Brain microvascular endothelial cell (primary cell): Measurements from ENCODE around the gene KCNH1.
"Not testable (repeated sequence)": the region's sequence is repeated elsewhere in the genome, so short reads cannot be mapped to it uniquely, and the experiment has no call there.

ENCODE experiments used
- DNase-seq: peaks from one replicate; pipeline ENCODE4 v3.0.0-alpha.2; 2020
- H3K27ac ChIP-seq: fragments of 250-450 bp; sonication (Bioruptor Pico); 2 replicates; pipeline ENCODE4 v1.5.1; 2020; ENCODE audit warnings: mild to moderate bottlenecking, moderate library complexity
- H3K27me3 ChIP-seq: fragments of 250-450 bp; sonication (Bioruptor Pico); replicated peaks from 2 replicates; pipeline ENCODE4 v1.5.1; 2020; ENCODE audit warnings: mild to moderate bottlenecking
- H3K36me3 ChIP-seq: fragments of 250-450 bp; sonication (Bioruptor Pico); replicated peaks from 2 replicates; pipeline ENCODE4 v1.5.1; 2020; ENCODE audit warnings: mild to moderate bottlenecking
- H3K4me3 ChIP-seq: 2 replicates; pipeline ENCODE4 v1.5.1; 2011; ENCODE audit warnings: low read depth, mild to moderate bottlenecking, control low read depth, low read length, moderate library complexity
- in situ Hi-C: cut with HindIII; loops from 2 replicates; pipeline ENCODE4 v1.10.0; 2017; ENCODE audit warnings: low sequenced_read_pairs, low pct_ligation_motif_present
- TF ChIP-seq, protein P1 (sequence below): IDR thresholded peaks from 2 replicates; pipeline ENCODE4 v1.5.1; 2011; ENCODE audit warnings: low read depth, mild to moderate bottlenecking, moderate library complexity, low read length, control low read depth, inconsistent platforms; ENCODE audit errors: missing control alignments

KCNH1 gene

DNA sequence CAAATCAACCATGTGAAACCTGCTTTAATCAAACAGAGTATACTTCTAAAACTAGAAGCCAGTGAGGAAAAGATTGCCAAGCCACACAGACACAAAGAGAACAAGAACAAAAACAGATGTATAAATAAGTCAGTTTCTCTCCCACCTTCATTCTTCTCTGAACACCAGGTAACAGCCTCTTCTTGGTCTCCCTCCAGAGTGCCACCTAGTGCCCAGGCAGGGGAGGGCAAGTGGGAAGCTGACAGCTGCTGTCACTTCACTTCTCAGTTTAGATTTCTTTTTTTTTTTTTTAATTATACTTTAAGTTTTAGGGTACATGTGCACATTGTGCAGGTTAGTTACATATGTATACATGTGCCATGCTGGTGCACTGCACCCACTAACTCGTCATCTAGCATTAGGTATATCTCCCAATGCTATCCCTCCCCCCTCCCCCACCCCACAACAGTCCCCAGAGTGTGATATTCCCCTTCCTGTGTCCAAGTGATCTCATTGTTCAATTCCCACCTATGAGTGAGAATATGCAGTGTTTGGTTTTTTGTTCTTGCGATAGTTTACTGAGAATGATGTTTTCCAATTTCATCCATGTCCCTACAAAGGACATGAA is 183.9 kb downstream of the KCNH1 start:
- H3K4me3 ChIP-seq, DNase-seq, in situ Hi-C loops, H3K27me3 ChIP-seq, H3K27ac ChIP-seq, H3K36me3 ChIP-seq: not testable (repeated sequence)
- TF ChIP-seq, protein P1, sequence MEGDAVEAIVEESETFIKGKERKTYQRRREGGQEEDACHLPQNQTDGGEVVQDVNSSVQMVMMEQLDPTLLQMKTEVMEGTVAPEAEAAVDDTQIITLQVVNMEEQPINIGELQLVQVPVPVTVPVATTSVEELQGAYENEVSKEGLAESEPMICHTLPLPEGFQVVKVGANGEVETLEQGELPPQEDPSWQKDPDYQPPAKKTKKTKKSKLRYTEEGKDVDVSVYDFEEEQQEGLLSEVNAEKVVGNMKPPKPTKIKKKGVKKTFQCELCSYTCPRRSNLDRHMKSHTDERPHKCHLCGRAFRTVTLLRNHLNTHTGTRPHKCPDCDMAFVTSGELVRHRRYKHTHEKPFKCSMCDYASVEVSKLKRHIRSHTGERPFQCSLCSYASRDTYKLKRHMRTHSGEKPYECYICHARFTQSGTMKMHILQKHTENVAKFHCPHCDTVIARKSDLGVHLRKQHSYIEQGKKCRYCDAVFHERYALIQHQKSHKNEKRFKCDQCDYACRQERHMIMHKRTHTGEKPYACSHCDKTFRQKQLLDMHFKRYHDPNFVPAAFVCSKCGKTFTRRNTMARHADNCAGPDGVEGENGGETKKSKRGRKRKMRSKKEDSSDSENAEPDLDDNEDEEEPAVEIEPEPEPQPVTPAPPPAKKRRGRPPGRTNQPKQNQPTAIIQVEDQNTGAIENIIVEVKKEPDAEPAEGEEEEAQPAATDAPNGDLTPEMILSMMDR, result peak; percentile 78

DNA sequence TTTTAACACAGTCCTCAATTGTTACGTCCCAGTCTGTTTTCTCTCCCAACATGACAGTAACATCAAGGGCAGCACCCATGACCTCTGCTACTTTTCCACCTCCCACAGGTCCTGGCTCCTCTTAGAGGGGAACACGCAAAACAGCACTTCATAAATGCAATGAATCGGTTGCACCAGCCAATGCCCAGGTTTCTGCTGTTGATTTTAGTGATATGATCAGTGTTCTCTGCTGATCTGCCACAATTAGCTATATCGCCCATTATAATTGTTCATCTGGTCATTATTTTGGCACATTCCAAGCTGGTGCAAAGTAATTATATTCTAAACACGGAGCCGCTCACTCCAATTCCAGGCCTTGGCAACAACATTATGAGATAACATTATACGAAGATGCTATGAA is 184.5 kb downstream of the KCNH1 start:
- H3K4me3 ChIP-seq, result no peak overlapping the region
- in situ Hi-C loops, result no loop called here
- TF ChIP-seq, protein P1, result no peak
- H3K36me3 ChIP-seq, result no peaks in the 10 kb centered on the region
- H3K27ac ChIP-seq, result no peak overlapping the region
- no peaks in the 10 kb centered on the region for H3K27me3 ChIP-seq
- DNase-seq, result no peak

DNA sequence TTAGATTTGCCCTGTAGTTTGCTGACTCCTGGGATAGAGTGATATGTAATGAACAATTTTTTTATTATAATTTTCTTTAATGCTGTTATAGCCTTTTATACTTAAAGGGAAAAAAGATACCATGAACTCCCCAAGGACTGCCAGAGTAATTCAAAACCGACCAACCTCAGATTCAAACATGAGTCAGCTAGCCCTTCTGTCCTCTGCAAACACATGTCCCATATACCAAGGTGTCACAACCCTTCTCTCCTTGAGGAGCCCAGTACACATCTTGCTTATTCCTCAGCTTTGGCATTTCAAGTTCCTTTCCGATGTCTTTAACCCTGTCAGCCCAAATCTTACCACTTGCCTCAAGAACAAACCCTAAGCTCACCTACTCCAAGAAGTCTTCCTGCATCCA is 184.9 kb downstream of the KCNH1 start:
- Histone ChIP-seq H3K4me3 (no peak overlapping the region), H3K27me3 (no peaks in the 10 kb centered on the region), H3K36me3 (no peaks in the 10 kb centered on the region), H3K27ac (no peak overlapping the region)
- DNase-seq, result no peak
- TF ChIP-seq, protein P1, result no peak
- in situ Hi-C loops, result no loop called here

DNA sequence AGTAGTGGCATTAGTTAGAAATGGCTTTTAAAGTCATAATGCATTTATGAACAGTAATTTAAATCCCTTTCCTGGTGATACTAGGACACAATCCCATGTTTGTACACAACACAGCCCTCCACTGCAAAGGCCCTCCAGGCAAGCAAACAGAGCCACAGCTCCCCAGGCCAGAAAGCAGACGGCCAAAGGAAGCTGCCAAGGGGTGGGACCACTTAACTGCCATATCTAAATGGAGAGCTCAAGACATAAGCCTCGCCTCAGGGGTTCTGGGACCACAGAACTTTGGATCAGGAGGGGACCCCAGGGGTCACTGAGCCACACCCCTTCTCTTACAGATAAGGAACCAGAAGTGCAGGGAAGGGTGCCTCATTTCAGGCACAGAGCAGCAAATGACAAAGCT is 189.7 kb downstream of the KCNH1 start:
- TF ChIP-seq, protein P1, result no peak
- Histone ChIP-seq H3K27me3 (no peaks in the 10 kb centered on the region), H3K36me3 (no peaks in the 10 kb centered on the region), H3K4me3 (no peak overlapping the region), H3K27ac (no peak overlapping the region)
- no peak for DNase-seq
- in situ Hi-C loops, result no loop called here

DNA sequence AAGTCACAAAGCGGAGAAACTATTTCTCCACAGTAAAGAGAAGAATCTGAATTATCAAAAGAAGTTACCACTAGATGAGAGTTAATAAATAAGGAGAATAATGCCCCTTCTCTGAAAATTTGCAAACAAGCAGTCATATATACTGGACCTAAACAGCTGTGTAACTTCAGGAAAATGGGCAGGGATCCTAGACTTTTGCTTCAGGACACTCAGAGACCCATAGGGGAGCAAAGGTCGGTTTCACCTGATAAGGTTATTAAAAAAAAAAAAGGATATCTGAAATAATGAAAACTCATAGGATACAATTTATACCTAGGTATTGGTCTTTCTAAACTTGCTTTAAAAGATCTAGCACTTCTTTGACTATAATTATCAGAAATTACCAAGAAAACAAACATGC is 191.4 kb downstream of the KCNH1 start:
- H3K27ac ChIP-seq, result no peak overlapping the region
- no peak for DNase-seq
- TF ChIP-seq, protein P1, result no peak
- H3K4me3 ChIP-seq, result no peak overlapping the region
- no peaks in the 10 kb centered on the region for H3K36me3 ChIP-seq
- H3K27me3 ChIP-seq, result no peaks in the 10 kb centered on the region
- in situ Hi-C loops, result no loop called here

DNA sequence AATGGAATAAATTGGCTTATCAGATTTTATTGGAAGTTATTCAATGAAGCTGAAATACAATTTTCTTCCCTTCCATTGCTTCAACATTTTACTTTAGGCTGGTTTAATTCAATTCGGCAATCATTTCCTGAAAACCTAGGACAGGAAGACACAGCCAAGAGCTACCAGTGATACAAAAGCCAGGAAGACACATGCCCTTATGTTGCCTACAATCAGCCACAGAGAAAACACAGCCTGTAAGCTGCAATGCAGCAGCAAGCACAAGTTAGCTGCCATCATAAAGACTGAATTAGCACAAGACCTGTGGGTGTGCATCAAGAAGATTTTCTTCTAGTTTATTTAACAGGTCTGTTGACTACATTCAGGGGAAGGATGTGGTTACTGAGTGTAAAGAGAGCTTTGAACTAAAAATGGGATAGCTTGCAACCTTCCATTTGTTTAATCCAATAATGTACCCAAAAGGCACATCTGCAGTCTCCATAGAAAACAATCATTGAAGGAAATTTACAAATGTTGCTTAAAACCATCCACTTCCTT is 193.8 kb downstream of the KCNH1 start:
- no peak overlapping the region for H3K27ac ChIP-seq
- no peaks in the 10 kb centered on the region for H3K36me3 ChIP-seq
- in situ Hi-C loops, result no loop called here
- H3K27me3 ChIP-seq, result no peaks in the 10 kb centered on the region
- DNase-seq, result no peak
- no peak overlapping the region for H3K4me3 ChIP-seq
- TF ChIP-seq, protein P1, result no peak
